HCT116 (cell line): ENCODE results near the gene BAHD1.

Source experiments
- CEBPB ChIP-seq: IDR thresholded peaks from 2 replicates; pipeline ENCODE4 v1.6.1; 2012; ENCODE audit warnings: low read depth
- CTCF ChIP-seq, 3 experiments: fragments of 200-600 bp in 1 of 3; sonication (generic) in 1 of 3; IDR thresholded peaks in 2 of 3; conservative IDR thresholded peaks in 1 of 3; 2 replicates each; pipeline ENCODE4 v1.5.1; 2012 to 2017; ENCODE audit warnings: low read depth in 2 of 3, low read length in 2 of 3, antibody characterized with exemption in 1 of 3, borderline replicate concordance in 1 of 3, control low read depth in 1 of 3, mild to moderate bottlenecking in 1 of 3, mixed read lengths in 1 of 3, mixed run types in 1 of 3, moderate library complexity in 1 of 3; ENCODE audit not compliant: insufficient read depth in 1 of 3
- EGR1 ChIP-seq: IDR thresholded peaks from 2 replicates; pipeline ENCODE4 v1.6.1; 2012; ENCODE audit warnings: low read depth
- EZH2 ChIP-seq: fragments of 200-600 bp; sonication (generic); IDR thresholded peaks from 2 replicates; pipeline ENCODE4 v1.6.1; 2017; ENCODE audit warnings: antibody characterized with exemption, mixed run types
- JUND ChIP-seq: IDR thresholded peaks from 2 replicates; pipeline ENCODE4 v1.6.1; 2012
- POLR2A ChIP-seq: IDR thresholded peaks from 2 replicates; pipeline ENCODE4 v1.7.0; 2011; ENCODE audit warnings: borderline replicate concordance; ENCODE audit not compliant: insufficient read depth, insufficient read length; ENCODE audit errors: extremely low read depth
- RAD21 ChIP-seq: IDR thresholded peaks from 2 replicates; pipeline ENCODE4 v1.6.1; 2012; ENCODE audit warnings: low read depth, mild to moderate bottlenecking
- TCF7L2 ChIP-seq: IDR thresholded peaks from 2 replicates; pipeline ENCODE4 v1.7.0; 2011; ENCODE audit warnings: borderline replicate concordance, inconsistent platforms; ENCODE audit not compliant: insufficient read depth, insufficient read length; ENCODE audit errors: extremely low read depth
- ZBTB33 ChIP-seq: IDR thresholded peaks from 2 replicates; pipeline ENCODE4 v1.6.1; 2011; ENCODE audit warnings: mild to moderate bottlenecking, low read length, moderate library complexity; ENCODE audit not compliant: insufficient replicate concordance; ENCODE audit errors: extremely low read depth

GRCh38 chr15:40392986-40393948, 47.5 kb upstream of the BAHD1 start:
- no peak for TF ChIP-seq EZH2
- no peak for TF ChIP-seq POLR2A
- TF ChIP-seq ZBTB33, result no peak
- TF ChIP-seq JUND, result no peak
- TF ChIP-seq CTCF (IDR thresholded peaks at IDR 0.05 in 2 of 3, conservative IDR thresholded peaks at IDR 0.05 in 1 of 3; ENCODE audit: borderline replicate concordance in 1 of 3, insufficient read depth in 1 of 3, low read depth in 2 of 3, low read length in 2 of 3), result no peak
- no peak for TF ChIP-seq EGR1
- TF ChIP-seq TCF7L2, result no peak
- no peak for TF ChIP-seq RAD21
- TF ChIP-seq CEBPB, result no peak
